Activated CD4-positive, alpha-beta memory T cell treated with anti-CD3 and anti-CD28 coated beads for 36 hours (primary cell): ENCODE measurements around the gene MRPS18A. TPM values are rescaled to one million over a fixed set of nuclear protein-coding genes. Genes with fewer than 3 reads are reported as not detected.

Experiments
- CTCF ChIA-PET: fragments of 350-600 bp; sonication (Branson Sonifier 250); formaldehyde crosslinking; loops from one replicate; lab custom pipeline; 2021; ENCODE audit warnings: antibody characterized with exemption, inconsistent platforms; lab: Charles Lee
- POLR2A ChIA-PET: fragments of 350-600 bp; sonication (Branson Sonifier 250); formaldehyde crosslinking; loops from one replicate; lab custom pipeline; 2021; ENCODE audit warnings: antibody characterized with exemption; lab: Charles Lee
- DNase-seq: peaks from one replicate; pipeline ENCODE4 v3.0.0-alpha.2; 2020
- H3K27ac Mint-ChIP-seq: one replicate; pipeline ENCODE4 v1.8.0; 2021; ENCODE audit warnings: mixed read lengths
- H3K27me3 Mint-ChIP-seq: one replicate; pipeline ENCODE4 v1.8.0; 2021; ENCODE audit warnings: mixed read lengths
- H3K36me3 Mint-ChIP-seq: one replicate; pipeline ENCODE4 v1.8.0; 2021; ENCODE audit warnings: mixed read lengths
- H3K4me1 Mint-ChIP-seq: one replicate; pipeline ENCODE4 v1.8.0; 2021; ENCODE audit warnings: low read depth, mixed read lengths
- H3K4me3 Mint-ChIP-seq: one replicate; pipeline ENCODE4 v1.8.0; 2021; ENCODE audit warnings: mild to moderate bottlenecking, mixed read lengths
- H3K9me3 Mint-ChIP-seq: one replicate; pipeline ENCODE4 v1.8.0; 2021; ENCODE audit warnings: mixed read lengths
- intact Hi-C: fragments of 100-400 bp; cut with micrococcal nuclease; formaldehyde crosslinking; loops from one replicate; pipeline ENCODE4 v1.15.1; 2023
- total RNA-seq, 2 experiments: library from RNA; stranded (reverse); gene quantifications; one replicate each; pipeline ENCODE4 v1.2.3, GENCODE V29; 2021

MRPS18A gene
- total RNA-seq, 2 experiments from 2014 or later = 46.9 to 50.5 TPM

DNA sequence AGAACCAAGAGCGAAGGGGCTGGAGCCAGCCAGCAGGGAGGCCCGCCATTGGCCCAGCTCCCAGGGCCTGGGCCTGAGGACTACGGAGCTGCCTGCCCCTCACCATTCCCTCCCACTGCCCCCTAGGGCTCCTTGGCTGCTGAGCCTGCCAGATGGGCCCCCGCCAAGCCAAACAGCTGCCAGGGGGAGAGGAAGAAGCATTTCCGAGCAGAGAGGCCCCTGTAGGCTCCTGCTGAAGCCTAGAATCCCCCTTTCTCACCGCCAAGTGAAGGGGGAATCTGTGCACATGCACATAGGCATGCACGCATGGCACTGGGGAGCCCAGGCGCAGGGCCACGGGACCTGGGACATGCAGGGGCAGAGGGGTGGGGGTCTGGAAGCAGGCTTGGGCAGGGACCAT, 28.5 kb upstream of the MRPS18A start:
- no peaks in the 10 kb centered on the region for H3K9me3 Mint-ChIP-seq
- DNase-seq = no peak
- ChIA-PET CTCF (no interaction called here), POLR2A (no interaction called here)
- no peaks in the 10 kb centered on the region for H3K36me3 Mint-ChIP-seq
- H3K27me3 Mint-ChIP-seq = peaks cover 15% of the 10 kb centered on the region
- no peak overlapping the region for H3K27ac Mint-ChIP-seq
- no peaks in the 10 kb centered on the region for H3K4me1 Mint-ChIP-seq
- no peak overlapping the region for H3K4me3 Mint-ChIP-seq
- intact Hi-C loops = no loop called here

GRCh38 chr6:43715056-43715788, 27.6 kb upstream of the MRPS18A start:
- Mint-ChIP-seq H3K4me1 (no peaks in the 10 kb centered on the region), H3K27ac (no peak overlapping the region), H3K4me3 (no peak overlapping the region), H3K9me3 (no peaks in the 10 kb centered on the region), H3K36me3 (no peaks in the 10 kb centered on the region), H3K27me3 (peaks cover 17% of the 10 kb centered on the region)
- ChIA-PET CTCF (interaction anchor here (1.3 kb wide), 2 partner anchors 9 to 59 kb away, joined by 4 read pairs; no protein-coding TSS in a partner anchor), POLR2A (no interaction called here)
- DNase-seq = no peak
- intact Hi-C loops = no loop called here

DNA sequence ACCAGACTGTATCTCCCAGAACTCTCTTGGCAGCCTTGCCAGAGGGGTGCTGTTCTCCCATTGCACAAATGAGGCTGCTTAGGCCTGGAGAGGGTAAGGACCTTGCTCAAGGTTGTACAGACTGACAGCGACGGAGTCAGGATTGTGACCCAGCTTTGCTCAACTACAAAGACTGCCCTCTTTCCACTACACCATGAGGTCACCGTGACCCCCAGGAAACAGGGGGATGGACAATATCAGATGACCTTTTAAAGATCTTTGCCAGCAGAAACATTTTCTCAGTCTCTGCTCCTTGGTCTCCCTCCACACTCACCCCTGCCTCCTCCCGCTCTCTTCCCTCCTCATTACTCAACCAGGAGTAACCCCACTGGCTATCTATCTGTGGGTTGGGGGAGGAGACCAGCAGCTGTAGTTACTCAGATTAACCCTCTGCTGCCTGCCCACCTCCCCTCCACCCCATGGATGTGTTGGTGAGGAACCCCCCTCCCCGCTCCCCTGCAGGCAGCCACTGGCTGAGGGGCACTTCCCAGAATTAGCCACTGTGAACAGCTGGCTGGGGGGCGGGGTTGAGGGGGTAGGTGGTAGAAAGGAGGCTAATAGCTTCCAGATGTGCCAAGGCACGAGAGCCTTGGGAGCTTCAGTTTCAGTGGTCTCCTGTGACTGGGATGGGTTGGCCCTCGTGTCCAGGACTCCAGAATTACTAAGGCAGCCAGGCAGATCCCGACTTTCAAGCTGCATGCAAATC, 26.9 kb upstream of the MRPS18A start:
- ChIA-PET POLR2A (no interaction called here), CTCF (interaction anchor here (0.6 to 1.3 kb wide), 3 partner anchors 10 to 60 kb away, joined by 3 to 4 read pairs (median 4); no protein-coding TSS in a partner anchor)
- Mint-ChIP-seq H3K36me3 (no peaks in the 10 kb centered on the region), H3K27ac (no peak overlapping the region), H3K27me3 (peaks cover 17% of the 10 kb centered on the region), H3K4me3 (no peak overlapping the region), H3K4me1 (peaks cover 5% of the 10 kb centered on the region), H3K9me3 (no peaks in the 10 kb centered on the region)
- DNase-seq = no peak
- intact Hi-C loops = no loop called here

- no peak for DNase-seq
- Mint-ChIP-seq H3K36me3 (no peaks in the 10 kb centered on the region), H3K4me1 (peaks cover 12% of the 10 kb centered on the region), H3K9me3 (no peaks in the 10 kb centered on the region), H3K4me3 (no peak overlapping the region), H3K27ac (no peak overlapping the region), H3K27me3 (peaks cover 21% of the 10 kb centered on the region)
- CTCF ChIA-PET = interaction anchor here (0.6 to 1.3 kb wide), 4 partner anchors 10 to 369 kb away, joined by 3 to 4 read pairs (median 4); no protein-coding TSS in a partner anchor
- intact Hi-C loops = no loop called here
- POLR2A ChIA-PET = no interaction called here
These were observed 26.2 kb upstream of the MRPS18A start for GRCh38 chr6:43713643-43714310.

DNA sequence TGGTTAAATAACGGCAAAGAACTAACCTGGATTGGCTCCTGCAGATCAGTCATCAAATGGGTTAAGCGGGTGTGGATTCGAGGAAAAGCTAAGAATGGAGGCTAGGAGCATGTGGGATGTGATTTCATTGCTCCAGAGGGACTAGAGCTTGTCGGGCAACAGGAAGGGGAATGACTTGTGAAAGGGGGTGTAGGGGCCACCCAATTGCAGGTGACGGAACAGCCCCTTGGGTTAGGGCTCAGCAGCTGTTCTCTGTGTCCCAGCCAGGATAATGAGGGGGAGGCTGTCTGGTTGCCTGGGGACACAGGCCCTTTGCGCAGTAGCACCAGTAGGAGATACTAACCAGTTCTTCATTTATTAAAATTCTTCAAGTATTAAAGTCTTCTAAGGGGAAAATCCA, 25.0 kb upstream of the MRPS18A start:
- Mint-ChIP-seq H3K27me3 (peaks cover 21% of the 10 kb centered on the region), H3K36me3 (no peaks in the 10 kb centered on the region), H3K27ac (no peak overlapping the region), H3K9me3 (no peaks in the 10 kb centered on the region), H3K4me1 (peaks cover 13% of the 10 kb centered on the region), H3K4me3 (no peak overlapping the region)
- no peak for DNase-seq
- ChIA-PET POLR2A (no interaction called here), CTCF (interaction anchor here (0.7 kb wide), 1 partner anchor 57 kb away, joined by 3 read pairs; no protein-coding TSS in a partner anchor)
- intact Hi-C loops = no loop called here

GRCh38 chr6:43710576-43710975, 23.0 kb upstream of the MRPS18A start:
- H3K9me3 Mint-ChIP-seq = no peaks in the 10 kb centered on the region
- DNase-seq = no peak
- no peak overlapping the region for H3K27ac Mint-ChIP-seq
- no peaks in the 10 kb centered on the region for H3K36me3 Mint-ChIP-seq
- peaks cover 29% of the 10 kb centered on the region for H3K27me3 Mint-ChIP-seq
- CTCF ChIA-PET = interaction anchor here (1.4 to 1.6 kb wide), 2 partner anchors 45 to 62 kb away, joined by 3 read pairs; no protein-coding TSS in a partner anchor
- peaks cover 19% of the 10 kb centered on the region for H3K4me1 Mint-ChIP-seq
- intact Hi-C loops = no loop called here
- H3K4me3 Mint-ChIP-seq = no peak overlapping the region
- POLR2A ChIA-PET = no interaction called here

DNA sequence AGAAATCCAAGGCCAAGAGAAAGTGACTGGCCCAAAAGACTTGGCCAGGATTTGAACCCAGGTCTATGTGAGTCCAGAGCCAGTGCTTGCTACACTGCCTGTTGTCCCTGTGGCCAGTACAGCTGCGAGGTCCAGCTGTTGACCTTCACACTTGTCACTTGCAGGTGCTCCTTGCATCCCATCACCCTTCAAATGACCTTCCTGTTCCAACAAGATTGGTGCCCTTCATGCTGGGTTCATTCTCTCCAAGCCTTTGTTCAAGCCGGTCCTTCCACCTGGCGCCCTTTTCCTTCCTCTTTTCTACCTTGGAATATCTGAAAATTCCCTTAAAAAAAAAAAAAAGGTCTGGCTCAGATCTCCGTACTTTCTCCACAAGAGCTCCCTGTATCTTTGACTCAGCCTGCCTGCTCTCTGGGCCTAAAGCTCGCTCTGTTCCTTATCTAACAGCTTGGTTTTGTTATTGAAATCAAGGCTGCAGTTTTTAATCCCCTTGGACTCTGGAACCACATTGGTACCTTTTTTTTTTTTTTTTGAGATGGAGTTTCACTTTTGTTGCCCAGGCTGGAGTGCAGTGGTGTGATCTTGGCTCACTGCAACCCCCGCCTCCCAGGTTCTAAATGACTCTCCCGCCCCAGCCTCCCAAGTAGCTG, 22.2 kb upstream of the MRPS18A start:
- H3K27me3 Mint-ChIP-seq = peaks cover 31% of the 10 kb centered on the region
- CTCF ChIA-PET = interaction anchor here (0.6 to 2.2 kb wide), 6 partner anchors 14 to 65 kb away, joined by 3 to 13 read pairs (median 3); no protein-coding TSS in a partner anchor
- no peaks in the 10 kb centered on the region for H3K36me3 Mint-ChIP-seq
- DNase-seq = no peak
- POLR2A ChIA-PET = interaction anchor here (1.3 to 1.4 kb wide), 2 partner anchors 38 to 60 kb away, joined by 5 to 7 read pairs; partner anchors contain the start of gene VEGFA
- H3K4me1 Mint-ChIP-seq = peaks cover 19% of the 10 kb centered on the region
- H3K9me3 Mint-ChIP-seq = no peaks in the 10 kb centered on the region
- no peak overlapping the region for H3K27ac Mint-ChIP-seq
- intact Hi-C loops = loop anchor here (5.0 kb wide), 1 partner anchor 42 kb away; no protein-coding TSS in a partner anchor
- no peak overlapping the region for H3K4me3 Mint-ChIP-seq

GRCh38 chr6:43708860-43709653, 21.5 kb upstream of the MRPS18A start:
- ChIA-PET CTCF (interaction anchor here (0.6 to 2.2 kb wide), 6 partner anchors 13 to 66 kb away, joined by 3 to 13 read pairs (median 3); no protein-coding TSS in a partner anchor), POLR2A (interaction anchor here (0.7 to 1.4 kb wide), 3 partner anchors 16 to 61 kb away, joined by 3 to 7 read pairs (median 5); partner anchors contain the start of gene VEGFA)
- Mint-ChIP-seq H3K4me1 (peaks cover 19% of the 10 kb centered on the region), H3K27me3 (peaks cover 32% of the 10 kb centered on the region), H3K36me3 (no peaks in the 10 kb centered on the region), H3K27ac (peak overlapping the region; percentile 75), H3K4me3 (no peak overlapping the region), H3K9me3 (no peaks in the 10 kb centered on the region)
- peak; percentile 46 for DNase-seq
- intact Hi-C loops = loop anchor here (5.0 kb wide), 1 partner anchor 42 kb away; no protein-coding TSS in a partner anchor

DNA sequence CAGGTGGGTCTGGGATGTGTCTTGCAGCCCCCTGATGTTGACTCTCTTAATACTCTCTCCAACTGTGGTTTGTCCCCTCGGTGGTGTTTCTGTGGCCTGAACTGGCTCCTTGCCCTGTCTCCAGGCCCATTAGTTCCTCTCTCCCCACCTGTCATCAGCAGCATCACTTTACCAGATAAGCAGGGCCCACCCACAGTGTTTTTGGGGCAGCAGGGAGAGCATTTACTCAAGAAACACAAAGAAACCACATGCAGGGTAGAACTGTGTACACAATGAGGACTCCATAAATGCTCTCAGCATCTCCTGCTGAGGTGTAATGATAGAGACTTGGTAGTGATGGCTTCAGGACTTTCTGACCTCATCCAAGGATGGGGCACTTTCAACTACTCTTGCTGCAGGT, 20.2 kb upstream of the MRPS18A start:
- ChIA-PET POLR2A (no interaction called here), CTCF (no interaction called here)
- intact Hi-C loops = loop anchor here (5.0 kb wide), 1 partner anchor 40 kb away; no protein-coding TSS in a partner anchor
- H3K4me3 Mint-ChIP-seq = no peak overlapping the region
- peaks cover 19% of the 10 kb centered on the region for H3K4me1 Mint-ChIP-seq
- H3K9me3 Mint-ChIP-seq = no peaks in the 10 kb centered on the region
- H3K36me3 Mint-ChIP-seq = no peaks in the 10 kb centered on the region
- no peak overlapping the region for H3K27ac Mint-ChIP-seq
- DNase-seq = no peak
- H3K27me3 Mint-ChIP-seq = peaks cover 32% of the 10 kb centered on the region

DNA sequence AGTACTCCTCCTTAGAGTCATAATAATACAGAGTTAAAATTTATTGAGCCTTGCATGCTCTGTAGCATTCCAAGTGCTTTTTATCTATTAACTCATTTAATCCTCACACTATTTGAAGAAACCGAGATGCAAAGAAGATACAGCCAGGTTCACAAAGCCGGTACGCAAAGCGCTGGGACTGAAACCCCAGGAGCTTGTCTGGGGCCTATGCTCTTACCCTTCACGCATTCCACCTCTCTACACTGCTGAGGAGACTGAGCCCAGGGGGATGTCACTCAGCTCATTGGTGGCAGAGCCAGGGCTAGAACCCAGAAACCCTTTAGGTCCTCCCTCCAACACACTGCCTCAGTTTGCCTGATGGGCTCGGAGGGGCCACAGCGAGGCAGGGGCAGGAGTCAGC, 19.7 kb upstream of the MRPS18A start:
- Mint-ChIP-seq H3K27me3 (peaks cover 36% of the 10 kb centered on the region), H3K9me3 (no peaks in the 10 kb centered on the region), H3K4me3 (no peak overlapping the region), H3K36me3 (no peaks in the 10 kb centered on the region), H3K4me1 (peaks cover 19% of the 10 kb centered on the region), H3K27ac (no peak overlapping the region)
- CTCF ChIA-PET = no interaction called here
- no peak for DNase-seq
- POLR2A ChIA-PET = no interaction called here
- intact Hi-C loops = loop anchor here (5.0 kb wide), 1 partner anchor 40 kb away; no protein-coding TSS in a partner anchor
